Mammary epithelial cell (primary cell): ENCODE results near the gene EPHA3.

ENCODE experiments used
- EZH2 ChIP-seq: IDR thresholded peaks from 2 replicates; pipeline ENCODE4 v1.6.1; 2012; ENCODE audit warnings: low read length, inconsistent platforms, borderline replicate concordance
- TF ChIP-seq, protein P1 (sequence below), 2 donors: IDR thresholded peaks in 1 of 2; conservative IDR thresholded peaks in 1 of 2; 2 replicates each; pipeline ENCODE4 v1.5.1; 2011 to 2012; ENCODE audit warnings: inconsistent platforms in 2 of 2, low read length in 2 of 2, mild to moderate bottlenecking in 2 of 2, control low read depth in 1 of 2, low read depth in 1 of 2; ENCODE audit not compliant: insufficient read depth in 1 of 2; ENCODE audit errors: extremely low read depth in 1 of 2

DNA sequence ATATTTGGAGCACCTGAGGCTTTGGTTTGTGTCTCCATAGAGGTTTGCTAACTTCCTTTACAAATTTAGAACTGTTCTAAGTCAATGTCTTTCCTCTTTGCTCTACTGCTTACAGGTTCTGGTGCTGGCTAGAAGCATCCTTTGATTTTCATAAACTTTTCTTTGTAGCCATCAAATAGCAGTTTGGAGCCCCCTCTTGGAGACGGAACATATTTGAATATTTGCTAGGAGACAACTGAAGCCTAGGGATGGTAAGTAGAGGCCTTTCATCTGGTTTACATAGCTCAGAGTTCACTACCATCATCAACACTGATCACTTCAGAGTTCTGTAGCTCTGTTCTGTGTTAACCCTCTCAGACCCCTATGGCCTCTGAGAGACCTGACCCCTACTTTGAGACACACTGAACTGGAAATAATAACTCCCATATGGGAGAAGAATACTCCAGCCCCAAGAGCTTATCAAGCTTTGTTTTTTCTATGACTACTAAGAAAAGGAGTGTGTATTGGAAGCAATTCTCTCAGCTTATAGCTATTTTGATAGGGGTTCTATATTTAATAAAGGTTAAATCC is 420.4 kb downstream of the EPHA3 start:
- TF ChIP-seq, protein P1, sequence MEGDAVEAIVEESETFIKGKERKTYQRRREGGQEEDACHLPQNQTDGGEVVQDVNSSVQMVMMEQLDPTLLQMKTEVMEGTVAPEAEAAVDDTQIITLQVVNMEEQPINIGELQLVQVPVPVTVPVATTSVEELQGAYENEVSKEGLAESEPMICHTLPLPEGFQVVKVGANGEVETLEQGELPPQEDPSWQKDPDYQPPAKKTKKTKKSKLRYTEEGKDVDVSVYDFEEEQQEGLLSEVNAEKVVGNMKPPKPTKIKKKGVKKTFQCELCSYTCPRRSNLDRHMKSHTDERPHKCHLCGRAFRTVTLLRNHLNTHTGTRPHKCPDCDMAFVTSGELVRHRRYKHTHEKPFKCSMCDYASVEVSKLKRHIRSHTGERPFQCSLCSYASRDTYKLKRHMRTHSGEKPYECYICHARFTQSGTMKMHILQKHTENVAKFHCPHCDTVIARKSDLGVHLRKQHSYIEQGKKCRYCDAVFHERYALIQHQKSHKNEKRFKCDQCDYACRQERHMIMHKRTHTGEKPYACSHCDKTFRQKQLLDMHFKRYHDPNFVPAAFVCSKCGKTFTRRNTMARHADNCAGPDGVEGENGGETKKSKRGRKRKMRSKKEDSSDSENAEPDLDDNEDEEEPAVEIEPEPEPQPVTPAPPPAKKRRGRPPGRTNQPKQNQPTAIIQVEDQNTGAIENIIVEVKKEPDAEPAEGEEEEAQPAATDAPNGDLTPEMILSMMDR (conservative IDR thresholded peaks at IDR 0.05 in 1 of 2, IDR thresholded peaks at IDR 0.05 in 1 of 2; ENCODE audit: extremely low read depth in 1 of 2, insufficient read depth in 1 of 2, low read depth in 1 of 2, low read length in 2 of 2), result no peak
- no peak for TF ChIP-seq EZH2
